CD14-positive monocyte (primary cell): ENCODE results near the gene EIF2AK2. TPM values are rescaled to one million over a fixed set of nuclear protein-coding genes. Genes with fewer than 3 reads are reported as not detected.

ENCODE experiments used
- DNase-seq, 3 donors: peaks; one replicate each; pipeline ENCODE4 v3.0.0-alpha.2; 2011 to 2022
- H2AFZ ChIP-seq: 2 replicates; pipeline ENCODE4 v1.6.0; 2012; ENCODE audit warnings: mild to moderate bottlenecking, low read depth, low read length, inconsistent platforms; ENCODE audit not compliant: insufficient read depth, poor library complexity, severe bottlenecking
- H3K27ac ChIP-seq, 2 donors: 1 replicate in 1 of 2; 2 replicates in 1 of 2; pipeline ENCODE4 v1.5.1; 2012 to 2013; ENCODE audit warnings: low read length in 2 of 2, control low read depth in 1 of 2, inconsistent platforms in 1 of 2, low read depth in 1 of 2, mild to moderate bottlenecking in 1 of 2
- H3K27me3 ChIP-seq, 2 donors: one replicate each; pipeline versions ENCODE4 v1.6.0 to v1.6.1; 2011 to 2013; ENCODE audit warnings: low read length in 2 of 2; ENCODE audit not compliant: control insufficient read depth in 2 of 2, insufficient read depth in 2 of 2
- H3K36me3 ChIP-seq, 2 donors: replicated peaks in 1 of 2; 1 replicate in 1 of 2; 2 replicates in 1 of 2; pipeline versions ENCODE4 v1.5.1 to v1.6.1; 2012 to 2013; ENCODE audit warnings: low read length in 2 of 2, control low read depth in 1 of 2, inconsistent platforms in 1 of 2, mild to moderate bottlenecking in 1 of 2; ENCODE audit not compliant: insufficient read depth in 2 of 2, control insufficient read depth in 1 of 2
- H3K4me1 ChIP-seq, 2 donors: 1 replicate in 1 of 2; 2 replicates in 1 of 2; pipeline versions ENCODE4 v1.5.1 to v1.6.1; 2012 to 2013; ENCODE audit warnings: low read length in 2 of 2, control low read depth in 1 of 2, inconsistent platforms in 1 of 2, mild to moderate bottlenecking in 1 of 2, moderate library complexity in 1 of 2; ENCODE audit not compliant: insufficient read depth in 2 of 2, control insufficient read depth in 1 of 2
- H3K4me2 ChIP-seq: replicated peaks from 2 replicates; pipeline ENCODE3; 2012; ENCODE audit warnings: low read length, moderate library complexity, mild to moderate bottlenecking; ENCODE audit not compliant: poor library complexity, severe bottlenecking; ENCODE audit errors: extremely low read depth
- H3K4me3 ChIP-seq, 3 experiments: fragments of 200-600 bp in 1 of 3; sonication (generic) in 1 of 3; replicated peaks in 1 of 3; 1 replicate in 2 of 3; 2 replicates in 1 of 3; pipeline ENCODE4 v1.5.1; 2011 to 2013; ENCODE audit warnings: low read length in 3 of 3, mild to moderate bottlenecking in 3 of 3, control low read depth in 2 of 3, low read depth in 2 of 3, inconsistent platforms in 1 of 3, moderate library complexity in 1 of 3
- H3K79me2 ChIP-seq: 2 replicates; pipeline ENCODE4 v1.6.0; 2012; ENCODE audit warnings: mild to moderate bottlenecking, control low read depth, inconsistent platforms, low read length, moderate library complexity; ENCODE audit not compliant: insufficient read depth
- H3K9ac ChIP-seq: 2 replicates; pipeline ENCODE4 v1.6.0; 2017; ENCODE audit warnings: low read length, mild to moderate bottlenecking; ENCODE audit not compliant: insufficient read depth, poor library complexity, severe bottlenecking
- H3K9me3 ChIP-seq, 2 donors: replicated peaks in 1 of 2; 1 replicate in 1 of 2; 2 replicates in 1 of 2; pipeline versions ENCODE4 v1.5.1 to v1.6.1; 2012 to 2013; ENCODE audit warnings: low read length in 2 of 2, control low read depth in 1 of 2; ENCODE audit not compliant: control insufficient read depth in 1 of 2, insufficient read depth in 1 of 2
- H4K20me1 ChIP-seq: 2 replicates; pipeline ENCODE4 v1.6.0; 2012; ENCODE audit warnings: mild to moderate bottlenecking, low read length, control low read depth, moderate library complexity; ENCODE audit not compliant: insufficient read depth
- H3K27ac Mint-ChIP-seq, 7 donors: one replicate each; pipeline ENCODE4 v1.8.0; 2020; ENCODE audit warnings: mild to moderate bottlenecking in 7 of 7, mixed read lengths in 7 of 7, moderate library complexity in 6 of 7, inconsistent platforms in 2 of 7
- H3K27me3 Mint-ChIP-seq, 3 donors: one replicate each; pipeline ENCODE4 v1.8.0; 2021 to 2022; ENCODE audit warnings: low read depth in 3 of 3, mild to moderate bottlenecking in 3 of 3, mixed read lengths in 3 of 3, moderate library complexity in 3 of 3, inconsistent platforms in 1 of 3
- H3K36me3 Mint-ChIP-seq, 2 donors: one replicate each; pipeline ENCODE4 v1.8.0; 2020; ENCODE audit warnings: mixed read lengths in 2 of 2, inconsistent platforms in 1 of 2, mild to moderate bottlenecking in 1 of 2
- H3K4me1 Mint-ChIP-seq: one replicate; pipeline ENCODE4 v1.8.0; 2020; ENCODE audit warnings: mild to moderate bottlenecking, mixed read lengths
- H3K4me3 Mint-ChIP-seq, 2 donors: one replicate each; pipeline ENCODE4 v1.8.0; 2020; ENCODE audit warnings: mild to moderate bottlenecking in 2 of 2, mixed read lengths in 2 of 2, moderate library complexity in 1 of 2
- H3K9me3 Mint-ChIP-seq, 7 donors: one replicate each; pipeline ENCODE4 v1.8.0; 2020 to 2022; ENCODE audit warnings: mixed read lengths in 7 of 7, mild to moderate bottlenecking in 6 of 7, moderate library complexity in 6 of 7, inconsistent platforms in 2 of 7
- CTCF ChIP-seq: fragments of 200-600 bp; IDR thresholded peaks from one replicate; pipeline ENCODE4 v1.8.0; 2022; ENCODE audit warnings: antibody characterized with exemption, mild to moderate bottlenecking
- WGBS: methylation state at CpG from one replicate; pipeline ENCODE4 v1.1.5; 2013; ENCODE audit warnings: missing lambda C conversion rate; ENCODE audit not compliant: insufficient coverage; 5-methylcytosine and 5-hydroxymethylcytosine counted together
- intact Hi-C, 2 donors: fragments of 100-400 bp; cut with micrococcal nuclease; formaldehyde crosslinking; loops; one replicate each; pipeline versions ENCODE4 v1.15.0 to v1.15.1; 2023
- polyA plus RNA-seq, 3 donors: library from polyadenylated mRNA; depleted of rRNA in 1 of 3; unstranded in 2 of 3; stranded (reverse) in 1 of 3; fragments of 300-500 nt in 2 of 3; fragments of >200 nt in 1 of 3; fragmentation: Illumina TruSeq in 2 of 3; gene quantifications; 1 replicate in 2 of 3; 2 replicates in 1 of 3; pipeline ENCODE4 v1.2.3, GENCODE V29; 2012 to 2021

Gene EIF2AK2
- polyA plus RNA-seq, 3 donors = 7.9 to 23.4 (median 17.6) TPM

GRCh38 chr2:37061776-37062175 lies 95.0 kb downstream of the EIF2AK2 start:
- H4K20me1 ChIP-seq = no peaks in the 10 kb centered on the region
- TF ChIP-seq CTCF = no peak
- no peaks in the 10 kb centered on the region for H3K79me2 ChIP-seq
- Mint-ChIP-seq H3K9me3 (no peaks in the 10 kb centered on the region), H3K4me3 (no peak overlapping the region), H3K36me3 (peaks cover 69 to 87% of the 10 kb centered on the region in 2 donors), H3K27me3 (no peaks in the 10 kb centered on the region), H3K27ac (peak overlapping the region in 1 of 7 donors; percentile 60), H3K4me1 (peaks cover 2% of the 10 kb centered on the region)
- no peaks in the 10 kb centered on the region for H3K9me3 ChIP-seq
- H3K27ac ChIP-seq = no peak overlapping the region
- no peaks in the 10 kb centered on the region for H3K4me1 ChIP-seq
- DNase-seq = no peak
- intact Hi-C loops = no loop called here
- peaks cover 96 to 97% of the 10 kb centered on the region in 2 donors for H3K36me3 ChIP-seq
- H3K27me3 ChIP-seq = no peaks in the 10 kb centered on the region
- no peak overlapping the region for H3K9ac ChIP-seq
- H3K4me2 ChIP-seq = no peak overlapping the region
- 100% methylated on average over 1 of the region's 5 CpGs for WGBS
- no peak overlapping the region for H3K4me3 ChIP-seq
- no peak overlapping the region for H2AFZ ChIP-seq

GRCh38 chr2:37061013-37061711 lies 95.6 kb downstream of the EIF2AK2 start:
- no peak overlapping the region for H3K4me3 Mint-ChIP-seq
- no peak for DNase-seq
- H3K4me3 ChIP-seq = no peak overlapping the region
- no peak overlapping the region for H3K27ac ChIP-seq
- H3K9me3 Mint-ChIP-seq = no peaks in the 10 kb centered on the region
- intact Hi-C loops = no loop called here
- H4K20me1 ChIP-seq = no peaks in the 10 kb centered on the region
- no peaks in the 10 kb centered on the region for H3K4me1 ChIP-seq
- H3K4me2 ChIP-seq = no peak overlapping the region
- H3K36me3 Mint-ChIP-seq = peaks cover 71 to 88% of the 10 kb centered on the region in 2 donors
- peaks cover 2% of the 10 kb centered on the region for H3K4me1 Mint-ChIP-seq
- H3K9ac ChIP-seq = no peak overlapping the region
- H3K27me3 ChIP-seq = no peaks in the 10 kb centered on the region
- no peaks in the 10 kb centered on the region for H3K27me3 Mint-ChIP-seq
- H3K27ac Mint-ChIP-seq = no peak overlapping the region
- peaks cover 97 to 99% of the 10 kb centered on the region in 2 donors for H3K36me3 ChIP-seq
- H2AFZ ChIP-seq = no peak overlapping the region
- TF ChIP-seq CTCF = no peak
- H3K79me2 ChIP-seq = no peaks in the 10 kb centered on the region
- no peaks in the 10 kb centered on the region for H3K9me3 ChIP-seq
